GM21529 (cell line): ENCODE results near the gene PARD6G.
"Not testable (repeated sequence)": the region's sequence is repeated elsewhere in the genome, so short reads cannot be mapped to it uniquely, and the experiment has no call there.

ENCODE experiments used
- ATAC-seq: cut with Tn5 transposase; IDR thresholded peaks from one replicate; pipeline ENCODE4 v1.9.1; 2021; ENCODE audit not compliant: unreplicated experiment

The PARD6G gene

GRCh38 chr18:80176334-80177073 lies 70.8 kb downstream of the PARD6G start:
- no peak for ATAC-seq

DNA sequence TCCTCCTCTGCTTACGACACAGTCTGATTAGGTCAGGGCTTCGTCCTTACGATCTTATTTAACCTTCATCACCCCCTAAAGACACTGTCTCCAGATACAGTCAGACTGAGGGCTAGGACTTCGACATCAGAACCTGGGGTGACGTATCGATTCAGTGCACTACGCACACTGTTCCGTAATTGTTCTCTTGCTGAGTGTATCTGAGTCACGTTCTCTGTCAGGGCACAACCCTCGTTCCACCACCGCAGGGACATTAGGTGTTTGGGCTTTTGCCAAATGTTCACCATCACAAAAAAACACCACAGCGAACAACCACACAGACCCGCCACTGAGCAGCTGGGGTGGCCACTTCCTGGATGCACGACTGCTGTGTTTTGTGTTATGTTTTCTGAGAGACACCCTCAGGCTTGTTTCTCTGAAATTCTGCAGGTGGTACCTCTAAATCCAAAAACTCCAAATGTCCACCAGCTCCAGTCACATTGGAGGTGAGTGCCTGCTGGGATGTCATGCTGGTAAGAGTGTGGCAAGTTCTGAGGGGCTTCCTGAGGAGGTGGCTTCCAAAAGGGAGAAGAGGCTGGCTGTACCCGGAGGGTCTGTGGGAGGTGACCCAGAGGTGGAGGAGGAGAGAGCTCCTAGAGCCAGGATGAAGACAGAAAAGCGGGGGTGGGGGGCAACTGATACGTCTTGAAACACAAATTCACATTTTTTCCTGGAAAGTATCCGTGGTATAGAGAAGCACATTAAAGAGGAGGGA lies 71.7 kb downstream of the PARD6G start:
- ATAC-seq: no peak

DNA sequence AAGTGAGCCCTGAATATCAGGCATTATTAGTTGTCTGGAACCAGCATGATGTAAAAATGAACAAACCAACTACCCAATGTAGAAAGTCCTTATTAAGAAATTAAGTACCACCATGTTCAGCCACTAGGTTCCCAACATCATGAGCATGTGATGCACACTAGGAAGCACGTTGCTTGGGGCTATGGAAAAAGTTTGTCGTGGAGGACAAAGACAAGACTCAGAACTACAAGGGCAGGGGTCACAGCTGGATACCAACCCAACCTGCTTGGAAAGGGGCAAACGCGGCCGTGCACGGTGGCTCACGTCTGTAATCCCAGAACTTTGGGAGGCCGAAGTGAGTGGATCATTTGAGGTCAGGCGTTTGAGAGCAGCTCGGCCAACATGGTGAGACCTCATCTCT lies 74.3 kb downstream of the PARD6G start:
- no peak for ATAC-seq

DNA sequence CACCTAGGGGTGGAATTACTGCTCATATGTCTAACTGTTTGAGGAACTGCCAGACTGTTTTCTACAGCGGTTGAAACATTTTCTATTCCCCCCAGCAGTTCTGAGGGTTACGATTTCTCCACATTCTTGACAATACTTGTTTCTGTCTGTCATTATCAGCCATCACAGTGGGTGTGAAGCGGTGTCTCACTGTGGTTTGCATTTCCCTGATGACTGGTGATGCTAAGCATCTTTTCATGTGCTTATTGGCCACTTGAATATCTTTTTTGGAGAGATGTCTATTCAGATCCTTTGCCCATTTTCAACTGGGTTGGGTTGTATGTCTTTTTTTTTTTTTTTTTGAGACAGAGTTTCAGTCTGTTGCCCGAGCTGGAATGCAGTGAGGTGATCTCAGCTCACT lies 75.3 kb downstream of the PARD6G start:
- ATAC-seq: no peak

- no peak for ATAC-seq
Measured at GRCh38 chr18:80171054-80171872, 76.1 kb downstream of the PARD6G start.

DNA sequence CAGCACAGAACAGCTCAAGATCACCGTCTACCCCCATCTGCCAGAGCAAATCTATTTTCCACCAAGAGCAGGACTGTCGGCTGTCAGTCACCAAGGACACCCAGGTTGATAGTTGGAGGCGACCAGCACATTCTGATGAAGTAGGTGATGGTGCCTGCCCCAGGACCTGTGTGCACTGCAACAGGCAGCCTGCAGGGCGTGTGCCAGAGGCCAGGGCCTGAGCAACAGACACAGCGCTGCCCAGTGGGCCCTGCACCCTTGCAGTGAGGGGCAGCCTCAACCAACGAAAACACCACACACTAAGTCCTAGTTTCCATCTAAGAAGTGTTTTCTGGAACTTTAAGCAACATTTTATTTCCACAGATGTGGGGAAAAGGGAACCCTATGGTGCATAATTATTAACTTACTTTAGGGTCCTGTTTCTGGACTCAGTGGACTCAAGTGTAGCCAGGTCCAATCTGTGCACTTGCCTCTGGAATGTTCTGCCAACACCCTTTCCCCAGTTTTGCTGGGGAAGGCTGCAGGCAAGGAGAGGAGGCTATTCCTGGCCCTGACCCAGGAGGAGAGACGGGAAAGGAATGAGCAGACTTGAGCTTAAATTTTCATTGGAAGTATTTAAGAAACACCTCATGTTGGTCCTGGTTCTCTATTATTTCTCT lies 76.8 kb downstream of the PARD6G start:
- ATAC-seq: no peak

- ATAC-seq: no peak
Measured at GRCh38 chr18:80169607-80170006, 77.7 kb downstream of the PARD6G start.

DNA sequence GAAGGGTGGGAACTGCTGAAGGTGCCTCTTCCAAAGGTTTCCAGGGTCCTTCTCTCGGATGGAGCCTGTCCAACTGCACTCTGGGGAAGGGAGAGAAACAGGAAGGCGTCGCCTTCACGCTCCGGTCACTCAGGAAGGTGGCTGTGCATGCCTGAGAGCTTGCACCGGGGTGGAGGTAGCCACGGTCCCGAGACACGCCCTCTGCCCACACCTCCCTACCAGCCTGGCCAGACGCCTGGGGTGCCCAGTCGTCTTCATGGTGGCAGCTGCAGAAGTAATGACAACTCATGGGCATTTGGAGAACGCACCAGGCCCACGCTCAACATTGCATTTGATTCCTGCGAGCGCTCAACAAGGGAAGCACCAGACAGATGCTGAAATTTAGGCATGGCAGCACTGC lies 78.3 kb downstream of the PARD6G start:
- ATAC-seq: no peak

DNA sequence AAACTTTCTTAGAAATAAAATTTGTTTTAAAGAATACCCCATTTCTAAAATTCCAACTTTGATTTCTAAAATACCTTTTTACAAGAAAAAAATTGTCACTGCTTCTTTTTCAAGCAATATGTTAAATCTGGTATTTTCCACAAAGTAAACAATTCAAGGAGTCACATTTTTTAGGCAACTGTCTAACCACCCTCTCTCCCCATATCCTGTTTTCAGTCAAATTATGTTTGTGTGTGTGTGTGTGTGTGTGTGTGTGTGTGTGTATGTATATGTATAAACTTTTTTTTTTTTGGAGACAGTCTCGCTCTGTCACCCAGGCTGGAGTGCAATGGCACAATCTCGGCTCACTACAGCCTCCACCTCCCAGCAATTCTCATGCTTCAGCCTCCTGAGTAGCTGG lies 79.0 kb downstream of the PARD6G start:
- no peak for ATAC-seq

DNA sequence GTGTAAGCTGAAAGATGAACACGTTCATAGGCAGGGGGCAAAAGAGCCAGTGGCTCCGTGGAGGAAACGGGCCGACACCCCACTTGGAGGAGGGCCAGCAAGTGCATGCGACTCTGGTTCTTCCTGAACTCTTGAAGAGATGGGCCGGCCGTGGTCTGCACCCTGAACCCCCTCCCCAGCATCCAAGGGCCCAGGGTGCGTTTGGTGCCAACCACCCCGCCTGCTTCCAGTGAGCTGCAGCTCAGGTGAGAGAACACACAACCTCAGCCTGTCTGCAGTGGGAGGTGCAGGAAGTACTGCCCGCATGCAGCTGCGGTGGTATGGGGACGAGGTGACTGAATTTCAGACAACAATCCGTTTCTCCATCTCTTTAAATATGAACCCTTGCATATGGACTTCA lies 79.4 kb downstream of the PARD6G start:
- ATAC-seq: no peak

DNA sequence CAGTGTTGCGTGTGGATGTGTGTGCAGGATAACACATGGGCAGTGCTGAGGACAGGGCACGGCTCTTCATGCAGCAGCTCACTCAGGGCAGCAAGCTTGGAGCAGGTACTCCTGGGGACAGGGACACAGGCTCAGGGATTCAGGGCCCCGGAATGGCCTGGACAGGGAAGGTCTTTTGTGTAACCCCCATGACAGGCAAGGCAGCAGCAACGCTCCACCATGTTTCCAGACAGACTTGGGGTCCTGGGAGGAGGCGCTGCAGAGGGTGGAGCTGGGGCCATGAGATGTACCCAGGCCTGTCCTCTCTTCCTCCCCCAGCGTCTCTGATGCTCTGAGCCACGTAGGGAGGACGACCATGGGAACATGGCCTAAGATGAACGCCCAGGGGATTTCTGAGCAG lies 80.0 kb downstream of the PARD6G start:
- ATAC-seq: no peak

GRCh38 chr18:80166725-80167124 lies 80.6 kb downstream of the PARD6G start:
- ATAC-seq: no peak

DNA sequence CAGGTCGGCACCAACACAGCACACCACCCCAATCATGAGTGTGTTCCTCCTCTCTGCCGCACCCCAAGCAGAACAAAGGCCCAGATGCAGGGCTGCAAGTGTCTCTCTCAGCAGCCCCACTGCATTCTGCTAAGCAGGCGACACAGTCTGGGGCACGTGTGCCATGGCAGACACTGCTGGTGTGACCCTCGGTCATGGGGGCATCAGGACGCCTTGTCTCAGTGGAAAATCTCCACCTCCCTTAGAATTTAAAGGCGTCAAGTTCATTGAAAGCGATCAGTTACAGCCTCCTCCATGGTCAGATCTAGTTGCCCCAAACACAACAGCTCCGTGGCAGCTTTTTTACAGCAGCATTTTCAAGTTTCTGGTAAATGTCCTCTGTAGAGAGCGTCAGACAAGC lies 81.1 kb downstream of the PARD6G start:
- ATAC-seq: no peak

DNA sequence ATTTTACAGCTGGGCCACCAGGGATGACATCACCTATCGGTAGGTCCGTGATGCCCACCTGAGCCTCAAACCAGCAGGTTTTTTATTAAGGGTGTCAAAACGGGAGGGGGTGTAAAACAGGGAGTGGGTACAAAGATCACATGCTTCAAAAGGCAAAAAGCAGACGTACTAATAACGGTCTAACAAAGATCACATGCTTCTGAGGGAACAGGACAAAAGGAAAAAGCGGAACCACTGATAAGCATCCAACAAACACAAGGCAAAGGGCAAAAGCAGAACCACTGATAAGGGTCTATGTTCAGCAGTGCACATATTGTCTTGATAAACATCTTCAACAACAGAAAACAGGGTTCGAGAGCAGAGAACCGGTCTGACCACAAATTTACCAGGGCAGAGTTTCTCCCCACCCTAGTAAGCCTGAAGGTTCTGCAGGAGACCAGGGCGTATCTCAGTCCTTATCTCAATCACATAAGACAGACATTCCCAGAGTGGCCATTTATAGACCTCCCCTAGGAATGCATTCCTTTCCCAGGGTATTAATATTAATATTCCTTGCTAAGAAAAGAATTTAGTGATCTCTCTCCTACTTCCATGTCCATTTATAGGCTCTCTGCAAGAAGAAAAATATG lies 82.5 kb downstream of the PARD6G start:
- not testable (repeated sequence) for ATAC-seq

DNA sequence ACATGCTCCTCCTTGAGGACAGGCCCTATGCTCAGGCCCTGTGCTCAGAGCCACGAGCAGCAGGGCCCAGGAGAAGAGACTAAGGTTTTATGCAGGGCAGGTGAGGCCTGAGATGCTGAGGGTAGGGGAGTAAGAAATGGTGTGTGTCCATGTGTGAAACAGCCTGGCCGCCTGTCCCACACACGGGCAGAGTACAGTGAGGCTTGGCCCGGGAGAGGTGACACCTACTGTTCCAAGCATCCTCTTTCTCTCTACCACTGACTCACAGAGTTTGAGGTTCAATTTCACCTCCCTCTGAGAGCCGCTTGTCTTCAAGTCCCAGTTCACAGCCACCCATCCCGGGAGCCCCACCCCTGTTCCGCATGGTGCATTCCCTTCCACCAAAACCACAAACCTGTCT lies 84.1 kb downstream of the PARD6G start:
- no peak for ATAC-seq

- ATAC-seq: no peak
Measured at GRCh38 chr18:80161781-80162417, 85.4 kb downstream of the PARD6G start.

- ATAC-seq: no peak
Measured at GRCh38 chr18:80159713-80160636, 87.3 kb downstream of the PARD6G start.

DNA sequence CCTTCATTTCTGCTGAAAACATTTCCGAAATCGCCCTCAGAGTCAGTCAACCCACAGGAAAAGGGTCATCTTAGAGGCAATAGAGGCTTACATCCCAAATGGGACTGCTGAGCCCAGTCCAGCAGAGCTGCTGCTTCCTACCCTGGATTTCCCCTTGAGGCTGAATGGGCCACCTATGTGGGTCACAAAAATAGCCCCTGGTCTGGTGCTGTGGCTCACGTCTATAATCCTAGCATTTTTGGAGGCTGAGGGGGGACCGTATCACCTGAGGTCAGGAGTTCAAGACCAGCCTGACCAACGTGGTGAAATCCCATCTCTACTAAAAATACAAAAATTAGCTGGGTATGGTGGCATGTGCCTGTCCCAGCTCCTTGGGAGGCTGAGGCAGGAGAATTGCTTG lies 88.9 kb downstream of the PARD6G start:
- ATAC-seq: no peak

DNA sequence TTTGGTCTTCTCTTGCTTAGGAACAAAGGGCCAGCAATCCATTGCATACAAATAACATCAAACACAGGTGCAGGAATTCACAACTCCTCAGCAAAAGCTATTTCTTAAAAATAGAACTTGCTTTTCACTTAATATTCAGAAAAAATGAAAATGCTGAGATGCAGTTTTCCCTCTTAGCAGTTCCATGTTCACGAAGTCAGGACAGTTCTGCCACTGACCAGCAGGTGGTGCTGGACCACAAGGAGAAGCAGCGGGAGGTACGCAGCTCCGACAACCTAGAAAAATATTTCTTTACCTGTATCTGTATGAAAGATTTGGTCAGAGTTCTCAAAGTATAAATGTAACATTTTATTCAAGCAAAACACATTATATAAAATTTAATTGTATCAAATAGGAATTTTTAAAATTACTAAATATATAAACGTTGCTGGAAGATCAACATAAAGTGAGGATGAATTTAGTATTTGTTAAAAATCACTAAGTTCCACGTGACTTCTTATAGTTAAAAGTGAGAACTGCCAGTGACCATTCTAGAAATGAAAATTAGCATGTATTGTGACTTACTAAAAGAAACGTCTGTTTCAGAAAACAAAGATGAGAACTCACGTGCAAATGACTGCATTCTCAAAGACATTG lies 89.5 kb downstream of the PARD6G start:
- no peak for ATAC-seq
